CD8-positive, alpha-beta memory T cell (primary cell): ENCODE measurements around the gene SNAPC4. TPM values are rescaled to one million over a fixed set of nuclear protein-coding genes. Genes with fewer than 3 reads are reported as not detected.

ENCODE experiments used
- CTCF ChIA-PET: fragments of 350-600 bp; sonication (Branson Sonifier 250); formaldehyde crosslinking; loops from one replicate; lab custom pipeline; 2021; ENCODE audit warnings: antibody characterized with exemption; lab: Charles Lee
- POLR2A ChIA-PET: fragments of 350-600 bp; sonication (Branson Sonifier 250); formaldehyde crosslinking; loops from one replicate; lab custom pipeline; 2021; ENCODE audit warnings: antibody characterized with exemption; lab: Charles Lee
- DNase-seq, 5 donors: peaks; one replicate each; pipeline versions ENCODE4 v3.0.0 to v3.0.0-alpha.2; 2020 to 2022; ENCODE audit warnings: mixed read lengths in 1 of 5
- H3K27ac ChIP-seq: one replicate; pipeline ENCODE4 v1.7.0; 2013; ENCODE audit warnings: low read depth, mild to moderate bottlenecking, low read length, moderate library complexity
- H3K27me3 ChIP-seq: 2 replicates; pipeline ENCODE4 v1.7.0; 2013; ENCODE audit warnings: low read length, mild to moderate bottlenecking; ENCODE audit not compliant: insufficient read depth, poor library complexity, severe bottlenecking
- H3K36me3 ChIP-seq: 2 replicates; pipeline ENCODE4 v1.7.0; 2013; ENCODE audit warnings: mild to moderate bottlenecking, low read length, moderate library complexity; ENCODE audit not compliant: insufficient read depth
- H3K4me1 ChIP-seq: 2 replicates; pipeline ENCODE4 v1.7.0; 2013; ENCODE audit warnings: mild to moderate bottlenecking, low read length, moderate library complexity; ENCODE audit not compliant: insufficient read depth
- H3K4me3 ChIP-seq: 2 replicates; pipeline ENCODE4 v1.7.0; 2013; ENCODE audit warnings: mild to moderate bottlenecking, low read length
- H3K9me3 ChIP-seq: 2 replicates; pipeline ENCODE4 v1.7.0; 2013; ENCODE audit warnings: mild to moderate bottlenecking, low read length
- H3K27ac Mint-ChIP-seq, 8 donors: one replicate each; pipeline ENCODE4 v1.8.0; 2020 to 2021; ENCODE audit warnings: mixed read lengths in 8 of 8, mild to moderate bottlenecking in 6 of 8, inconsistent platforms in 3 of 8, moderate library complexity in 3 of 8
- H3K27me3 Mint-ChIP-seq, 2 donors: one replicate each; pipeline ENCODE4 v1.8.0; 2020 to 2021; ENCODE audit warnings: mixed read lengths in 2 of 2, mild to moderate bottlenecking in 1 of 2, moderate library complexity in 1 of 2
- H3K36me3 Mint-ChIP-seq, 3 donors: one replicate each; pipeline ENCODE4 v1.8.0; 2020 to 2021; ENCODE audit warnings: mixed read lengths in 3 of 3, inconsistent platforms in 1 of 3, mild to moderate bottlenecking in 1 of 3
- H3K4me1 Mint-ChIP-seq, 3 donors: one replicate each; pipeline ENCODE4 v1.8.0; 2020 to 2021; ENCODE audit warnings: mixed read lengths in 3 of 3, inconsistent platforms in 1 of 3, mild to moderate bottlenecking in 1 of 3
- H3K4me3 Mint-ChIP-seq, 7 donors: one replicate each; pipeline ENCODE4 v1.8.0; 2020 to 2021; ENCODE audit warnings: mixed read lengths in 7 of 7, mild to moderate bottlenecking in 6 of 7, moderate library complexity in 4 of 7, inconsistent platforms in 2 of 7
- H3K9me3 Mint-ChIP-seq, 5 donors: one replicate each; pipeline ENCODE4 v1.8.0; 2020 to 2022; ENCODE audit warnings: mixed read lengths in 5 of 5, mild to moderate bottlenecking in 3 of 5, moderate library complexity in 2 of 5, inconsistent platforms in 1 of 5
- polyA plus RNA-seq: library from polyadenylated mRNA; unstranded; fragments of 300-500 nt; fragmentation: Illumina TruSeq; gene quantifications from one replicate; pipeline ENCODE4 v1.2.3, GENCODE V29; 2021
- total RNA-seq, 2 experiments: library from RNA; stranded (reverse); gene quantifications; one replicate each; pipeline ENCODE4 v1.2.3, GENCODE V29; 2021

SNAPC4 gene
- total and polyA plus RNA-seq, 3 experiments from 2014 or later = 2.6 to 23.6 (median 22.1) TPM

DNA sequence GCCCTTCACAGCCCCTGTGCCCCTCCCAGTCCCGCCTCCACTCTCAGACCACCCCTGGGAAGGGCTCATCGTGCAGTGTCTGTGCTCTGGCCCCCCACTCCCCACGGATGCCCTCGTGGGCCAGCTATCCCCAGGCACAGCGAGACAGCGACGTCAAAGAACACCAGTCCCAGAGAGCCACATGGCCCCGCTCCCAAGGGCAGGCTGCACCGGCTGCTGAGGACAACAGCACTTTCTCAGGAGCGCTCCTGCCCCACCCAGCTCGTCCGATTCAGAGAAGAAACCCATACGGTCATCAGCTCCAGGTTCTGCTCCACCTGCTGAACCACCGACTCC, 4.8 kb upstream of the SNAPC4 start:
- ChIA-PET CTCF (interaction anchor here (0.6 kb wide), 1 partner anchor 15 kb away, joined by 3 read pairs; no protein-coding TSS in a partner anchor), POLR2A (no interaction called here)
- no peak for DNase-seq
- peak overlapping the region; percentile 29 for H3K27ac ChIP-seq
- Mint-ChIP-seq H3K4me3 (peak overlapping the region in 6 of 7 donors; percentile 63 to 89 (median 72)), H3K9me3 (no peaks in the 10 kb centered on the region), H3K4me1 (peaks cover 46 to 69% (median 54%) of the 10 kb centered on the region in 3 donors), H3K27me3 (no peaks in the 10 kb centered on the region), H3K36me3 (peaks cover 0 to 40% (median 2%) of the 10 kb centered on the region in 3 donors), H3K27ac (peak overlapping the region; percentile 66 to 99 (median 92))
- H3K4me3 ChIP-seq = no peak overlapping the region
- peaks cover 8% of the 10 kb centered on the region for H3K36me3 ChIP-seq
- no peaks in the 10 kb centered on the region for H3K9me3 ChIP-seq
- peaks cover 53% of the 10 kb centered on the region for H3K4me1 ChIP-seq
- H3K27me3 ChIP-seq = no peaks in the 10 kb centered on the region

- Mint-ChIP-seq H3K9me3 (no peaks in the 10 kb centered on the region), H3K27ac (peak overlapping the region; percentile 50 to 99 (median 92)), H3K4me1 (peaks cover 43 to 66% (median 49%) of the 10 kb centered on the region in 3 donors), H3K4me3 (peak overlapping the region; percentile 62 to 85 (median 72)), H3K36me3 (peaks cover 0 to 41% (median 2%) of the 10 kb centered on the region in 3 donors), H3K27me3 (no peaks in the 10 kb centered on the region)
- CTCF ChIA-PET = interaction anchor here (0.6 kb wide), 1 partner anchor 15 kb away, joined by 3 read pairs; no protein-coding TSS in a partner anchor
- H3K27me3 ChIP-seq = no peaks in the 10 kb centered on the region
- H3K9me3 ChIP-seq = no peaks in the 10 kb centered on the region
- peak overlapping the region; percentile 51 for H3K27ac ChIP-seq
- peaks cover 51% of the 10 kb centered on the region for H3K4me1 ChIP-seq
- H3K4me3 ChIP-seq = no peak overlapping the region
- peak in 4 of 5 donors; percentile 17 to 46 (median 28) for DNase-seq
- H3K36me3 ChIP-seq = peaks cover 8% of the 10 kb centered on the region
- POLR2A ChIA-PET = interaction anchor here (1.1 to 1.6 kb wide), 2 partner anchors 20 to 41 kb away, joined by 3 to 8 read pairs; partner anchors contain the start of gene DNLZ
Observed at GRCh38 chr9:136403915-136404800, 4.2 kb upstream of the SNAPC4 start.

- peak overlapping the region; percentile 50 to 85 (median 72) for H3K4me3 Mint-ChIP-seq
- Histone ChIP-seq H3K9me3 (no peaks in the 10 kb centered on the region), H3K27ac (peak overlapping the region; percentile 51), H3K4me3 (no peak overlapping the region), H3K36me3 (peaks cover 12% of the 10 kb centered on the region), H3K4me1 (peaks cover 51% of the 10 kb centered on the region), H3K27me3 (no peaks in the 10 kb centered on the region)
- peaks cover 0 to 40% (median 0%) of the 10 kb centered on the region in 3 donors for H3K36me3 Mint-ChIP-seq
- peak; percentile 64 to 83 (median 70) for DNase-seq
- H3K27me3 Mint-ChIP-seq = no peaks in the 10 kb centered on the region
- peaks cover 45 to 67% (median 49%) of the 10 kb centered on the region in 3 donors for H3K4me1 Mint-ChIP-seq
- H3K9me3 Mint-ChIP-seq = no peaks in the 10 kb centered on the region
- CTCF ChIA-PET = no interaction called here
- H3K27ac Mint-ChIP-seq = peak overlapping the region; percentile 50 to 99 (median 92)
- POLR2A ChIA-PET = interaction anchor here (0.8 to 1.6 kb wide), 3 partner anchors 19 to 55 kb away, joined by 3 to 8 read pairs (median 3); partner anchors contain the start of gene DNLZ
Observed at GRCh38 chr9:136403538-136403914, 3.6 kb upstream of the SNAPC4 start.

DNA sequence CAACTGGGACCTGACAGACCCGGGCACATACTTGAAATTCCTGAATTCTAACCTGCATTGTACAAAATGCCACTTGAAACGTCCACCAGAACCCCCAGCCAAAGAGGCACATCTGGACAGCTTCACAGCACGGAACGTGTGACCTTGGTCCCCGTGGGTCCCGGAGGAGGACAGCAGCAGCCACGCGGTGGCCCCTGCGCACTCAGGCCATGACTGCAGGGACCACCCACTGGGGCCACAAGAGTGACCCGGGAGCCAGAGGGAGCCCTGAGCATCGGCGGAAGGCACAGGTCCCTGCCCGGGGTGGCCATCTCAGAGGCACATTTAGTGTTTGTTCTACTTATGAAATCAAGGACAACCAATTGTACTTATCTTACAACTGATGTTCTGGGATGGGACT, 2.1 kb upstream of the SNAPC4 start:
- H3K4me1 Mint-ChIP-seq = peaks cover 42 to 65% (median 48%) of the 10 kb centered on the region in 3 donors
- no peak for DNase-seq
- Histone ChIP-seq H3K27me3 (no peaks in the 10 kb centered on the region), H3K4me3 (no peak overlapping the region), H3K4me1 (peaks cover 55% of the 10 kb centered on the region), H3K36me3 (peaks cover 13% of the 10 kb centered on the region), H3K27ac (no peak overlapping the region), H3K9me3 (no peaks in the 10 kb centered on the region)
- peak overlapping the region in 3 of 7 donors; percentile 28 to 37 (median 32) for H3K4me3 Mint-ChIP-seq
- H3K36me3 Mint-ChIP-seq = peaks cover 0 to 36% (median 0%) of the 10 kb centered on the region in 3 donors
- no peaks in the 10 kb centered on the region for H3K9me3 Mint-ChIP-seq
- H3K27me3 Mint-ChIP-seq = no peaks in the 10 kb centered on the region
- ChIA-PET CTCF (interaction anchor here (1.4 to 1.8 kb wide), 2 partner anchors 8 to 12 kb away, joined by 4 to 13 read pairs; partner anchors contain the start of genes ENTR1 and PMPCA), POLR2A (no interaction called here)
- H3K27ac Mint-ChIP-seq = peak overlapping the region in 7 of 8 donors; percentile 32 to 88 (median 66)

- H3K27me3 ChIP-seq = no peaks in the 10 kb centered on the region
- POLR2A ChIA-PET = interaction anchor here (0.5 kb wide), 1 partner anchor 70 kb away, joined by 3 read pairs; no protein-coding TSS in a partner anchor
- H3K27ac ChIP-seq = no peak overlapping the region
- no peaks in the 10 kb centered on the region for H3K27me3 Mint-ChIP-seq
- no peak overlapping the region for H3K4me3 ChIP-seq
- peak overlapping the region in 6 of 8 donors; percentile 36 to 90 (median 81) for H3K27ac Mint-ChIP-seq
- peaks cover 0 to 39% (median 2%) of the 10 kb centered on the region in 3 donors for H3K36me3 Mint-ChIP-seq
- no peak for DNase-seq
- H3K9me3 Mint-ChIP-seq = no peaks in the 10 kb centered on the region
- peaks cover 55% of the 10 kb centered on the region for H3K4me1 ChIP-seq
- CTCF ChIA-PET = interaction anchor here (0.7 to 1.8 kb wide), 6 partner anchors 8 to 63 kb away, joined by 3 to 13 read pairs (median 4); partner anchors contain the start of genes DNLZ, ENTR1 and PMPCA
- peaks cover 13% of the 10 kb centered on the region for H3K36me3 ChIP-seq
- peaks cover 44 to 61% (median 48%) of the 10 kb centered on the region in 3 donors for H3K4me1 Mint-ChIP-seq
- H3K4me3 Mint-ChIP-seq = peak overlapping the region in 4 of 7 donors; percentile 8 to 74 (median 40)
- no peaks in the 10 kb centered on the region for H3K9me3 ChIP-seq
Observed at GRCh38 chr9:136401173-136401922, 1.4 kb upstream of the SNAPC4 start.

GRCh38 chr9:136399176-136400037, 563 bp downstream of the SNAPC4 start:
- H3K36me3 Mint-ChIP-seq = peaks cover 0 to 42% (median 2%) of the 10 kb centered on the region in 3 donors
- H3K27me3 ChIP-seq = no peaks in the 10 kb centered on the region
- H3K4me3 ChIP-seq = peak overlapping the region; percentile 80
- H3K4me3 Mint-ChIP-seq = peak overlapping the region; percentile 82 to 94 (median 85)
- POLR2A ChIA-PET = no interaction called here
- H3K4me1 Mint-ChIP-seq = peaks cover 32 to 46% (median 33%) of the 10 kb centered on the region in 3 donors
- DNase-seq = peak in 4 of 5 donors; percentile 17 to 44 (median 32)
- H3K27ac Mint-ChIP-seq = peak overlapping the region in 7 of 8 donors; percentile 58 to 86 (median 81)
- no peaks in the 10 kb centered on the region for H3K9me3 ChIP-seq
- CTCF ChIA-PET = interaction anchor here (0.8 kb wide), 1 partner anchor 36 kb away, joined by 3 read pairs; the partner anchor contains the start of gene DNLZ
- H3K9me3 Mint-ChIP-seq = no peaks in the 10 kb centered on the region
- H3K4me1 ChIP-seq = peaks cover 39% of the 10 kb centered on the region
- H3K36me3 ChIP-seq = peaks cover 22% of the 10 kb centered on the region
- H3K27ac ChIP-seq = peak overlapping the region; percentile 54
- no peaks in the 10 kb centered on the region for H3K27me3 Mint-ChIP-seq

DNA sequence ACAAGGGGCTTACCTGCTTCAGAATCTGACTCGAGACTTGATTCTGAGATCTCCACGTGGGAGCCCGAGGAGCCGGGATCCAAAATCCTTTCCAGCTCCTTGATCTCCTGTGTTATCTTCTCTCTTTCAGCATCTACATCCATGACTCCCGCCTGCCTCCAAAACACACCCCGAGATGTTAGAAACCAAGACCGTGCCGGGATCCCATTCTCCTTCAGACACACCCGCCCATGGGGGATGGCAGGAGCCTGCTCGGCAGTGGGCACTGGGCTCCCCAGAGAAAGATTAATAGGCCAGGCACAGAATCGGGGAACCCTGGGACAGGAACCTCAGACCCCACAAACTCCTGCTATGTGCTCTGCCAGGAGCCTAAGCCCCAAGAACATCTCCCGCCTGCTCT, 1.7 kb downstream of the SNAPC4 start:
- Histone ChIP-seq H3K36me3 (peaks cover 33% of the 10 kb centered on the region), H3K9me3 (no peaks in the 10 kb centered on the region), H3K27me3 (no peaks in the 10 kb centered on the region), H3K4me3 (no peak overlapping the region), H3K4me1 (peaks cover 28% of the 10 kb centered on the region), H3K27ac (no peak overlapping the region)
- no peaks in the 10 kb centered on the region for H3K9me3 Mint-ChIP-seq
- H3K36me3 Mint-ChIP-seq = peaks cover 0 to 47% (median 2%) of the 10 kb centered on the region in 3 donors
- H3K4me1 Mint-ChIP-seq = peaks cover 21 to 35% (median 22%) of the 10 kb centered on the region in 3 donors
- CTCF ChIA-PET = no interaction called here
- no peaks in the 10 kb centered on the region for H3K27me3 Mint-ChIP-seq
- peak overlapping the region; percentile 82 to 94 (median 85) for H3K4me3 Mint-ChIP-seq
- H3K27ac Mint-ChIP-seq = peak overlapping the region in 1 of 8 donors; percentile 81
- no peak for DNase-seq
- POLR2A ChIA-PET = no interaction called here
